Measurements from ENCODE around the gene PPIL6.

GRCh38 chr6:109477184-109477583, 36.8 kb upstream of the PPIL6 start:
- TF ChIP-seq EZH2phosphoT487 (IDR thresholded peaks at IDR 0.05; ENCODE audit: low read depth) (no peak), CTCF (IDR thresholded peaks at IDR 0.05; ENCODE audit: low read depth, low read length) (no peak)

All from OCI-LY3 (cell line).